CD4-positive, alpha-beta memory T cell (primary cell): ENCODE data around the gene ZC3HAV1L. TPM values are rescaled to one million over a fixed set of nuclear protein-coding genes. Genes with fewer than 3 reads are reported as not detected.
A peak's percentile ranks its signal among the peaks of the same experiment; 100 is the strongest.

Source experiments
- CTCF ChIA-PET: fragments of 350-600 bp; sonication (Branson Sonifier 250); formaldehyde crosslinking; loops from one replicate; lab custom pipeline; 2021; ENCODE audit warnings: inconsistent platforms; ENCODE audit not compliant: partially characterized antibody; lab: Charles Lee
- POLR2A ChIA-PET: fragments of 350-600 bp; sonication (Branson Sonifier 250); formaldehyde crosslinking; loops from one replicate; lab custom pipeline; 2021; ENCODE audit not compliant: partially characterized antibody; lab: Charles Lee
- DNase-seq, 5 donors: peaks; one replicate each; pipeline versions ENCODE4 v3.0.0 to v3.0.0-alpha.2; 2020 to 2022; ENCODE audit warnings: mixed read lengths in 1 of 5
- H3K27ac ChIP-seq: one replicate; pipeline ENCODE4 v1.7.0; 2013; ENCODE audit warnings: low read depth, low read length
- H3K27me3 ChIP-seq: 2 replicates; pipeline ENCODE4 v1.7.0; 2013; ENCODE audit warnings: mild to moderate bottlenecking, low read length, moderate library complexity; ENCODE audit not compliant: insufficient read depth
- H3K36me3 ChIP-seq: 2 replicates; pipeline ENCODE4 v1.7.0; 2013; ENCODE audit warnings: mild to moderate bottlenecking, low read length, moderate library complexity; ENCODE audit not compliant: insufficient read depth
- H3K4me1 ChIP-seq: 2 replicates; pipeline ENCODE4 v1.7.0; 2013; ENCODE audit warnings: mild to moderate bottlenecking, low read length, moderate library complexity; ENCODE audit not compliant: insufficient read depth
- H3K4me3 ChIP-seq, 2 donors: one replicate each; pipeline ENCODE4 v1.7.0; 2013; ENCODE audit warnings: low read length in 2 of 2, mild to moderate bottlenecking in 1 of 2
- H3K9me3 ChIP-seq, 2 donors: one replicate each; pipeline ENCODE4 v1.7.0; 2013; ENCODE audit warnings: low read length in 2 of 2, control low read depth in 1 of 2; ENCODE audit not compliant: control insufficient read depth in 1 of 2
- H3K27ac Mint-ChIP-seq, 7 donors: one replicate each; pipeline ENCODE4 v1.8.0; 2020 to 2021; ENCODE audit warnings: mixed read lengths in 7 of 7, mild to moderate bottlenecking in 6 of 7, inconsistent platforms in 3 of 7, moderate library complexity in 3 of 7
- H3K27me3 Mint-ChIP-seq, 2 donors: one replicate each; pipeline ENCODE4 v1.8.0; 2020 to 2021; ENCODE audit warnings: mixed read lengths in 2 of 2
- H3K36me3 Mint-ChIP-seq, 2 donors: one replicate each; pipeline ENCODE4 v1.8.0; 2020 to 2021; ENCODE audit warnings: mixed read lengths in 2 of 2, inconsistent platforms in 1 of 2, mild to moderate bottlenecking in 1 of 2
- H3K4me1 Mint-ChIP-seq, 4 donors: one replicate each; pipeline ENCODE4 v1.8.0; 2020 to 2021; ENCODE audit warnings: mixed read lengths in 4 of 4, mild to moderate bottlenecking in 1 of 4
- H3K4me3 Mint-ChIP-seq, 8 donors: one replicate each; pipeline ENCODE4 v1.8.0; 2020 to 2021; ENCODE audit warnings: mixed read lengths in 8 of 8, mild to moderate bottlenecking in 7 of 8, moderate library complexity in 6 of 8, inconsistent platforms in 3 of 8
- H3K9me3 Mint-ChIP-seq, 8 donors: one replicate each; pipeline ENCODE4 v1.8.0; 2020 to 2021; ENCODE audit warnings: mixed read lengths in 8 of 8, mild to moderate bottlenecking in 5 of 8, inconsistent platforms in 3 of 8, moderate library complexity in 1 of 8
- intact Hi-C: fragments of 100-400 bp; cut with micrococcal nuclease; formaldehyde crosslinking; loops from one replicate; pipeline ENCODE4 v1.15.1; 2023
- polyA plus RNA-seq, 2 donors: library from polyadenylated mRNA; unstranded; fragments of 300-500 nt; fragmentation: Illumina TruSeq; gene quantifications; one replicate each; pipeline ENCODE4 v1.2.3, GENCODE V29; 2021
- total RNA-seq, 2 experiments: library from RNA; stranded (reverse); gene quantifications; one replicate each; pipeline ENCODE4 v1.2.3, GENCODE V29; 2021

Gene ZC3HAV1L
- total and polyA plus RNA-seq, 4 experiments from 2014 or later: 0.37 to 4.6 (median 3.8) TPM; not detected in 1

DNA sequence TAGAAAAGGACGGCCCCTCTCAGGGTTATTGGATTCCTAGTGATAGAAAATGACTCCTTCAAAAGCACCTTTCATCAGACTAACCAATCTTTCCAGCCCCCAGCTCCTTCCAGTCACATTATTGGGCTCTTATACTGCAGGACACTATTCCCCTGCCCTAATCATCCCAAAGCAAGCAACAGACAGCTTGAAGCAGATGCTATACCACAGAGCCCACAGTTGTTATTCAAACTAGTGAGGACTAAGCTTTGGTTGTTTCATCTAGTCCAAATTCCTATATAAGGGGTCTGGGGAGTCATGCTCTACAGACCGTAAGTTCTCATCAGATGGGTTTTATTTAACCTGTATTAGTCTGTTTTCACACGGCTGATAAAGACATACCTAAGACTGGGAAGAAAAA lies 24.5 kb downstream of the ZC3HAV1L start:
- H3K27me3 ChIP-seq: no peaks in the 10 kb centered on the region
- H3K27me3 Mint-ChIP-seq: peaks cover 0 to 3% of the 10 kb centered on the region in 2 donors
- no peaks in the 10 kb centered on the region for H3K36me3 ChIP-seq
- H3K4me1 Mint-ChIP-seq: no peaks in the 10 kb centered on the region
- no peaks in the 10 kb centered on the region for H3K9me3 Mint-ChIP-seq
- H3K27ac Mint-ChIP-seq: no peak overlapping the region
- no peak overlapping the region for H3K27ac ChIP-seq
- no peak for DNase-seq
- H3K9me3 ChIP-seq: no peaks in the 10 kb centered on the region
- no peak overlapping the region for H3K4me3 Mint-ChIP-seq
- no peak overlapping the region for H3K4me3 ChIP-seq
- H3K36me3 Mint-ChIP-seq: no peaks in the 10 kb centered on the region
- CTCF ChIA-PET: interaction anchor here (1.5 kb wide), 1 partner anchor 63 kb away, joined by 3 read pairs; no protein-coding TSS in a partner anchor
- no peaks in the 10 kb centered on the region for H3K4me1 ChIP-seq
- intact Hi-C loops: no loop called here
- POLR2A ChIA-PET: no interaction called here

DNA sequence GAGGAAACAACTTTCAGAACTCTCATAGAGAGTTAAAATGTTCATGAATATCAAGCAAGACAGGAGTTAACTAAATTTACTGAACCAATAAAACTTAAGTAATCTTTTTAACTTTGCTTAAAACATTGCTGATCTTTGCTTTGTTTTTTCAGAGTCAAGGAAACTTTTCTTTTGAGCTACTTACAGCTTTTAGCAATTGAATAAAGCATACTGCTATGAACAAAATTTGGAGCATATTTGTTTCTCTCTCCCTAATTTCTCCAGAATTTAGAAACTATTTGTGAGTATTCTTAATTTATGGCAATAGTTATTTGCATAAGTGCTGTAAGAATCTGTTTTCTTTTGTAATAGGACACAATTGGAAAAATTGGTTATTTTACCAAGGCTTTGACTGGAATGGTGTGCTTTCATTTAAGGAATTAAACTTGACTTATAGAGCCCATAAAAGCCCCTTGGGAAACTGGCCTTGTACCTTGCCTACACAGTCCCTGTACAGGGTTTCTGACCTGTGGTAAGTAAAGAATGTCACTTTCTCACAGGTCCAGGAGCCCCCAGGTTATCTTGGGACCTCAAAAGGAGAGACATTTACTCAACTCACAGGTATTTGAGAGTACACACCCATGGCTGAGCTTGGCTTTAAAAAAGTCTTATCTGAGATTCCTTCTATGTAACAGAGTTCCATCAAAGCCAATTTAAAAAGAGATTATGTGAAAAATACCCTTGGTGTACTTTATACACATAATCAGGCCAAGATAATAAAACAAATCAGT lies 31.3 kb downstream of the ZC3HAV1L start:
- Mint-ChIP-seq H3K36me3 (no peaks in the 10 kb centered on the region), H3K4me3 (no peak overlapping the region), H3K27me3 (peaks cover 2 to 4% of the 10 kb centered on the region in 2 donors), H3K9me3 (peaks cover 0 to 23% (median 9%) of the 10 kb centered on the region in 8 donors), H3K27ac (no peak overlapping the region), H3K4me1 (no peaks in the 10 kb centered on the region)
- DNase-seq: no peak
- POLR2A ChIA-PET: no interaction called here
- no peaks in the 10 kb centered on the region for H3K9me3 ChIP-seq
- CTCF ChIA-PET: interaction anchor here (0.6 to 1.0 kb wide), 2 partner anchors 13 to 18 kb away, joined by 3 read pairs; no protein-coding TSS in a partner anchor
- no peaks in the 10 kb centered on the region for H3K27me3 ChIP-seq
- intact Hi-C loops: no loop called here
- no peaks in the 10 kb centered on the region for H3K4me1 ChIP-seq
- no peak overlapping the region for H3K27ac ChIP-seq
- no peak overlapping the region for H3K4me3 ChIP-seq
- no peaks in the 10 kb centered on the region for H3K36me3 ChIP-seq

DNA sequence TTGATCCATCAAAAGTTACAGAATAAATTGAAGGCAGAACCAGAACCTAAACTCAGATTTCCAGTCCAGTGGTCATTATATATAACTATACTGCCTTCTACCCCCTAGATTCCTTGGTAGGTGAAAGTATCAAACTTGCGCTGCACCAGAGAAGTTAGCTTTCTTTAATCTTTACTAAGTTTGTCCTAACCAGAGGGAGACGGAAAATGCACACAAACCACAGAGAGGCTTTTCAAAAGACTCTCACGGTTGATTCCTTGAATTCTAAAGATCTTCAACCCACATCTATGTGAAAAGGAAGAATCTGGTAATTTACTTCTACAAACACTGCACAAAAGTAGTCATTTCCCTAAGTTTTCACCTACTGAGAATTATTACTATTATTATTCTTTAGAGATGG lies 36.4 kb downstream of the ZC3HAV1L start:
- Histone ChIP-seq H3K36me3 (no peaks in the 10 kb centered on the region), H3K9me3 (no peaks in the 10 kb centered on the region), H3K4me3 (no peak overlapping the region), H3K27ac (no peak overlapping the region), H3K4me1 (no peaks in the 10 kb centered on the region), H3K27me3 (no peaks in the 10 kb centered on the region)
- ChIA-PET POLR2A (no interaction called here), CTCF (no interaction called here)
- Mint-ChIP-seq H3K27me3 (peaks cover 5 to 7% of the 10 kb centered on the region in 2 donors), H3K27ac (no peak overlapping the region), H3K36me3 (no peaks in the 10 kb centered on the region), H3K4me3 (no peak overlapping the region), H3K9me3 (peaks cover 0 to 13% (median 5%) of the 10 kb centered on the region in 8 donors), H3K4me1 (peaks cover 0 to 1% (median 0%) of the 10 kb centered on the region in 4 donors)
- intact Hi-C loops: no loop called here
- no peak for DNase-seq

DNA sequence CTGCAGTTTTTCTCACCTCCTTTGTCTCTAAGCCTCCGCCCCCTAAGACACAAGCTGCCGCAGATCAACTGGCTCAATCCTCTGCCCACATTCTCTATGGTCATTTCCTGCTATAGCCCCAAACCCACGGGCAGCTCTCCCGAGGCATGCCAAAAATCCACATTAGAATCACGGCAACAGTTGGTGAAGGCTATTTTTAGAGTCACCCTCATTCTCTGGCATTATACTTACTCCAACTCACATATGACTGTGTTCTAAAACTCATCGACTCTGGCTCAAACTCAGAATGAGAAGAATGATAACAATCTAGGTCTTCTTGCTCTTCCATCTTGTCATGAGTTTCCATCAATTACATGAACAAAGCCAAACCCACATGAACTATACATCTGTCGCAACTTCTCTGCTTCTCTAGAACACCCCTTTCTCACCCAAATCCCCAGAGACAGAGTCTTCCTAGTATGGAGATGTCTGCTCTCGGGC lies 43.8 kb downstream of the ZC3HAV1L start:
- H3K4me1 ChIP-seq: no peaks in the 10 kb centered on the region
- ChIA-PET POLR2A (no interaction called here), CTCF (no interaction called here)
- no peaks in the 10 kb centered on the region for H3K27me3 ChIP-seq
- no peaks in the 10 kb centered on the region for H3K4me1 Mint-ChIP-seq
- no peak overlapping the region for H3K4me3 ChIP-seq
- DNase-seq: no peak
- no peak overlapping the region for H3K27ac Mint-ChIP-seq
- H3K36me3 ChIP-seq: no peaks in the 10 kb centered on the region
- H3K27me3 Mint-ChIP-seq: peaks cover 20 to 23% of the 10 kb centered on the region in 2 donors
- H3K27ac ChIP-seq: no peak overlapping the region
- peak overlapping the region in 1 of 8 donors; percentile 16 for H3K4me3 Mint-ChIP-seq
- peaks cover 0 to 11% (median 9%) of the 10 kb centered on the region in 8 donors for H3K9me3 Mint-ChIP-seq
- intact Hi-C loops: no loop called here
- H3K36me3 Mint-ChIP-seq: no peaks in the 10 kb centered on the region
- peaks cover 0 to 5% of the 10 kb centered on the region in 2 donors for H3K9me3 ChIP-seq

DNA sequence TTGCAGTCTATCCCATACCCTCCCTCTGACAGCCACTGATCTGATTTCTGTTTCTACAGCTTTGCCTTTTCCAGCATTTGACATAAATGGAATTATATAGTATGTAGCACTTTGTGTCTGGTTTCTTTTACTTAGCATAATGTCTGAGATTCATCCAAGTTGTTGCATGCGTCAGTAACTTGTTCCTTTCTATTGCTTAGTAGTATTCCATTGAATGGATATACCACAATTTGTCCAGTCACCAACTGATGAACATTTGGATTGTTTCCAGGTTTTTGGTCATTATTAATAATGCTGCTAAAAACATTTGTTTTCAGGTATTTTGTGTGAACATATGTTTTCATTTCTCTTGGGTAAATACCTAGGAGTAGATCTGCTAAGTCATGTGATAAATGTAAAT lies 48.2 kb downstream of the ZC3HAV1L start:
- intact Hi-C loops: no loop called here

DNA sequence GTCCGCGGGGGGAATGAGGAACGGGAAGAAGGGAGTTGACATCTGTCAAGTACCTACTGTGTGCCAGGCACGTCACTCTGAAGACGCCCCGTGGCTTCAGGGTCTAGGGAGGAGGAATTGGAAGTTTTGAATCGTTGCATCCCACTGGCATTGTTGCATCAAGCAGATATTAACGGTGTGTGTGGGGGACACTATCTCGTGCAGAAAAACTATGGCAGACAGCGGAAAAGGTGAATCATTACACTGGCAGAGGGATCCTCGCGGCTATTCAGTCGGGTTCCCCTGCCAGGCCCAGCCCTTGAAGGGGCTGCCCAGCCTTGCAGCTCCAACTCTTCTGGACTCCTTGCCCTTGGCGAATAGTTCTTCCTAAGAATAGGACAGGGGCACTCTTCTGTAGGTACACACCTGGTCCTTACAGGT lies 53.6 kb downstream of the ZC3HAV1L start:
- no peaks in the 10 kb centered on the region for H3K36me3 ChIP-seq
- peaks cover 6% of the 10 kb centered on the region for H3K4me1 ChIP-seq
- no peak for DNase-seq
- peaks cover 22% of the 10 kb centered on the region for H3K27me3 ChIP-seq
- Mint-ChIP-seq H3K27ac (peak overlapping the region in 2 of 7 donors; percentile 14 to 36), H3K27me3 (peaks cover 29 to 36% of the 10 kb centered on the region in 2 donors), H3K9me3 (peaks cover 0 to 3% (median 0%) of the 10 kb centered on the region in 8 donors), H3K4me3 (peak overlapping the region; percentile 71 to 81 (median 76)), H3K36me3 (peaks cover 0 to 1% of the 10 kb centered on the region in 2 donors), H3K4me1 (peaks cover 9 to 26% (median 12%) of the 10 kb centered on the region in 4 donors)
- no peak overlapping the region for H3K27ac ChIP-seq
- no peaks in the 10 kb centered on the region for H3K9me3 ChIP-seq
- intact Hi-C loops: loop anchor here (5.0 kb wide), 1 partner anchor 230 kb away; no protein-coding TSS in a partner anchor
- H3K4me3 ChIP-seq: no peak overlapping the region
- CTCF ChIA-PET: interaction anchor here (1.0 to 5.2 kb wide), 4 partner anchors 35 to 97 kb away, joined by 3 to 42 read pairs (median 4); no protein-coding TSS in a partner anchor
- POLR2A ChIA-PET: interaction anchor here (3.9 kb wide), 1 partner anchor 96 kb away, joined by 17 read pairs; no protein-coding TSS in a partner anchor

More for the DNA sequence above, 48.2 kb downstream of the ZC3HAV1L start:
- Histone ChIP-seq H3K4me3 (no peak overlapping the region), H3K27ac (no peak overlapping the region), H3K9me3 (peaks cover 0 to 5% of the 10 kb centered on the region in 2 donors), H3K36me3 (no peaks in the 10 kb centered on the region), H3K27me3 (no peaks in the 10 kb centered on the region), H3K4me1 (no peaks in the 10 kb centered on the region)
- Mint-ChIP-seq H3K4me1 (peaks cover 0 to 3% (median 0%) of the 10 kb centered on the region in 4 donors), H3K9me3 (peaks cover 0 to 11% (median 9%) of the 10 kb centered on the region in 8 donors), H3K27ac (no peak overlapping the region), H3K36me3 (no peaks in the 10 kb centered on the region), H3K27me3 (peaks cover 16 to 20% of the 10 kb centered on the region in 2 donors), H3K4me3 (no peak overlapping the region)
- no peak for DNase-seq
- ChIA-PET CTCF (no interaction called here), POLR2A (no interaction called here)
